Vagina (tissue), 2 donors: ENCODE data around the gene UBP1.

Source experiments
- POLR2A ChIP-seq, 2 donors: fragments of 450-650 bp; IDR thresholded peaks; one replicate each; pipeline ENCODE4 v1.6.1; 2017; ENCODE audit warnings: antibody characterized with exemption in 2 of 2, mild to moderate bottlenecking in 2 of 2, moderate library complexity in 2 of 2
- POLR2AphosphoS5 ChIP-seq, 2 donors: sonication (generic); formaldehyde crosslinking; IDR thresholded peaks; one replicate each; pipeline ENCODE4 v1.9.0; 2017; ENCODE audit warnings: antibody characterized with exemption in 2 of 2, mild to moderate bottlenecking in 2 of 2, low read depth in 1 of 2; ENCODE audit not compliant: insufficient read depth in 1 of 2
- TF ChIP-seq, protein P1 (sequence below), 3 experiments: fragments of 450-650 bp in 2 of 3; fragments of 200-600 bp in 1 of 3; sonication (generic) in 1 of 3; IDR thresholded peaks; one replicate each; pipeline ENCODE4 v1.5.1; 2017 to 2019; ENCODE audit warnings: antibody characterized with exemption in 3 of 3, mild to moderate bottlenecking in 2 of 3, moderate library complexity in 2 of 3

DNA sequence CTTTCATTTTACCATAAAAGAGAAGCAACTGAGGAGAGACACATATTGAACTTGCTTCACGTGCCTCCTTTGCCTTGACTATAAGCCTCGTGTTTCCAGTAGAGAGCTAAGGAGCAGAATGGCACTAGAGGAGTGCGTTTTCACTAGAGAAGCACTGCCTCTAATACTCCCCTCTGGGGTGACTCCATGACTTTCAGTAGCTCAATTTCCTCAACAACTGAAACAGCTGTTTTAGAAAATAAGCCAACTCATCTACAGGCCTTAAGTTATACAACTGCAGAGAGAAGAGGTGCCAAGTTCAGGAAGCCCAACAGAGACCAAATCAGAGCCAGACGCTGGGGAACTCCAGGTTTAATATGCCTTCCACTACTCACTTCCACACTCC is 1.9 kb downstream of the UBP1 start:
- TF ChIP-seq, protein P1, sequence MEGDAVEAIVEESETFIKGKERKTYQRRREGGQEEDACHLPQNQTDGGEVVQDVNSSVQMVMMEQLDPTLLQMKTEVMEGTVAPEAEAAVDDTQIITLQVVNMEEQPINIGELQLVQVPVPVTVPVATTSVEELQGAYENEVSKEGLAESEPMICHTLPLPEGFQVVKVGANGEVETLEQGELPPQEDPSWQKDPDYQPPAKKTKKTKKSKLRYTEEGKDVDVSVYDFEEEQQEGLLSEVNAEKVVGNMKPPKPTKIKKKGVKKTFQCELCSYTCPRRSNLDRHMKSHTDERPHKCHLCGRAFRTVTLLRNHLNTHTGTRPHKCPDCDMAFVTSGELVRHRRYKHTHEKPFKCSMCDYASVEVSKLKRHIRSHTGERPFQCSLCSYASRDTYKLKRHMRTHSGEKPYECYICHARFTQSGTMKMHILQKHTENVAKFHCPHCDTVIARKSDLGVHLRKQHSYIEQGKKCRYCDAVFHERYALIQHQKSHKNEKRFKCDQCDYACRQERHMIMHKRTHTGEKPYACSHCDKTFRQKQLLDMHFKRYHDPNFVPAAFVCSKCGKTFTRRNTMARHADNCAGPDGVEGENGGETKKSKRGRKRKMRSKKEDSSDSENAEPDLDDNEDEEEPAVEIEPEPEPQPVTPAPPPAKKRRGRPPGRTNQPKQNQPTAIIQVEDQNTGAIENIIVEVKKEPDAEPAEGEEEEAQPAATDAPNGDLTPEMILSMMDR (IDR thresholded peaks at IDR 0.05): no peak
- TF ChIP-seq POLR2A (IDR thresholded peaks at IDR 0.05): no peak
- no peak for TF ChIP-seq POLR2AphosphoS5 (IDR thresholded peaks at IDR 0.05; ENCODE audit: insufficient read depth in 1 of 2, low read depth in 1 of 2)
